Measurements from ENCODE around the gene ARHGEF37.

The ARHGEF37 gene

DNA sequence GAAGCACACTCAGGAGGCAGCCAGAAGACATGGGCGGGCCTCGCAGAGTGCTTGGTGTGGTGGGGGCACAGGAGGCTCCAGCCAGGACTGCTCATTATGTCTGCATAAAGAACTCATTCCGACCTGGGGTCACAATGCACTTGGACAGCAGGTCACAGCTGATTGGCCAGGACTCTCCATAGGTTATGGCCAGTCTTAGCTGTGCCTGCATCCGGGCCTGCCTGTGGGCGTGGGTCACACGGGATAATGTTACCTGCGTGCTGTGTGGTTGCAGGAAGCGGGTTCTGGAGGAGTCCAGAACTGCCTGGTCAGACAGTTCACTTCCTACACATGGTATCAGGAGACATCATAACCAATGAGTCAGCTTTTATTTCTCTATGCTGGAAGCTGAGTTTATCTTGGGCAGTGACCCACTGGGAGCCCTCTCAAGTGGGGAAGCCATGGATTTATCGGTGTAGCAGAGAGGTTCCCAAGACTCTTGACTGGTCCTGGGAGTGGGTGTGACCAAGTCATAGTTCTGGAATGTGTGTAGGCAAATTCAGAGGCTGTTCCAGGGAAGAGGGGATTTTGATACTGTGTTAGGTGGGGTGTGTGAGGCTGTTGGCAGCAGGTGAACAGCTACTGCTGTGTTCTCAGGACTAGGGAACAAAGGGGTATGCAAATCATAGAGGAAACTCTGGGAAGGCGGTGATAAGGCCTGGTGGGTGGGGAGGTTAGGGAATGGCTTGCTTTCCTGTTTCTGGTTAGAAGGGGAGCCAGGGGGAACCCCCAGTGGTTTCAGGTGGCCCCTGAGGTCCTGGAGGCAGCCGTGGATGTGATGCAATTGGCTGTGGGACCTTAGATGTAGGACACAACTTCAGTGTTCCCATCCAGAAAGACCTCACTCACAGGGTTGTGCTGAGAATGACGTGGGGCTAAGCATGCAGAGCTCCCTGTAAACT lies 51.3 kb downstream of the ARHGEF37 start:
- peak; percentile 21 for DNase-seq (ENCODE audit: low read depth)
- TF ChIP-seq CTCF (IDR thresholded peaks at IDR 0.05; ENCODE audit: insufficient read depth, low read depth, low read length, missing control alignments) = no peak
- H3K4me3 ChIP-seq (ENCODE audit: low read depth, low read length) = no peak overlapping the region

DNA sequence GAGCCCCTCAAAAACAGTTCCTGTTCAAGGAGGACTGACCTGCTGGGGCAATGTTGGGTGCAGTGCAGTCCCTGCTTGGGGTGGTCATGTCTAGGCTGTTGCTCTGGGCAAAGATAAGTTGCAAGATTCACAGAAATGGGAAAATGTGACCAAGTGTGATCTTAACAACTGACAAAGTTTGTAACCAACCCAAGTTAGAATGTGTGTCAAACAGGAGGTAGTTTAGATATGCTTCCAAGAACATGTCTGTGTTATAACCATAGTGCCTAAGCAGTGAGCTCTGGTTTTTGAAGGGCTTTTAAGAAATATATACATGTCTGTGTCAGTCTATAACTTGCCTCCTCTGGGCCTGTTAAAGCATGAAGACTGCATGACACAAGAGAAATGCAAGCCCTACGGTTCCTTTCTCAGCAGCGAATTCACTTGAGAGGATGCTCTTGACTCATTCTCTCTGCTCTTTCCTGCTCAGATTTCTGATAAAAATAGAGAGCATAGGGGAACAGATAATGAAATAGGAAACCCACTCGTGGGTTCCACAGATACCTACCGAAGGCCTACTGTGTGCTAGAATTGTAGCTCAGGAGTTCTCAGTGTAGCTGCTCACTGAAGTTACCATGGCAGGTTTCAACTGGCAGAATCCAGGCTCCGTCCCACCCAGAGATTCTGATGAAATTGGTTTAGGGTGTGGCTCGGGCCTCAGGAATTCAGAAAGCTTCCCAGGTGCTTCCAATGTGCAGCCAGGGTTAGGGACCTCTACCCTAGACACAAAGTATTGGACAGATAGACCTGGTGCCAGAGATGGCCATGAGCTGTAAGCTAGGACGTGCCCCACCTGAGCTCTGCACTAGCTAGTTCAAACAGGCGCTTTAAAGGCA lies 52.4 kb downstream of the ARHGEF37 start:
- no peak for DNase-seq (ENCODE audit: low read depth)
- H3K4me3 ChIP-seq (ENCODE audit: low read depth, low read length) = no peak overlapping the region

GRCh38 chr5:149635394-149635793 lies 54.1 kb downstream of the ARHGEF37 start:
- H3K4me3 ChIP-seq (ENCODE audit: low read depth, low read length) = no peak overlapping the region
- TF ChIP-seq CTCF (IDR thresholded peaks at IDR 0.05; ENCODE audit: insufficient read depth, low read depth, low read length, missing control alignments) = no peak
- no peak for DNase-seq (ENCODE audit: low read depth)

More for the DNA sequence above, 52.4 kb downstream of the ARHGEF37 start:
- no peak for TF ChIP-seq CTCF (IDR thresholded peaks at IDR 0.05; ENCODE audit: insufficient read depth, low read depth, low read length, missing control alignments)

DNA sequence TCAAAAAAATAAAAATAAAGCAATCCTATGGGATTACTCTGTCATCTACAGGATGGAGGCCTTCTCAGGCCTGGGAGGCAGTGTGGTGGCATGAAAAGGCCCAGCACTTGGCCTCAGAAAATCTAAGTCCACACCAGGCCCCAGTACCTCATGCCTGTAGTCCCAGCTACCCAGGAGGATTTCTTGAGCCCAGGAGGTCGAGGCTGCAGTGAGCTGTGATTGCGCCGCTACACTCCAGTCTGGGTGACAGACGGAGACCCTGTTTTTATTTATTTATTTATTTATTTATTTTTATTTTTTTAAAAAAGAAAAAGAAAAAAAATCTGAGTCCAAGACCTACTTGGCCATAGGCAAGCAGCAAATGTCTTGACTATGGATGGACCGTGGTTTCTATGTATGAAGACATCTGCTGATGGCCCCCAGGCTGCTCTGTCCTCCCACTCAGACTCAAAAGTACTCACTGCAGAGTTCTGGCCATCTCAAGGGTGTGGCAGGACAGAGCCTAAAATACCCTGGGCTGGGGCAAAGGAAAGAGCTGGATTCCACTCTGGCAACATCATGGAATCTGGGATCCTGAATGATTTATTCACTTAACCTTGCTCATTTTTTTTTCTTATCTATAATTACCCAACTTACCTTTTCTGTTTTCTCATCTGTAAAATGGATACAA lies 55.0 kb downstream of the ARHGEF37 start:
- DNase-seq (ENCODE audit: low read depth) = no peak
- TF ChIP-seq CTCF (IDR thresholded peaks at IDR 0.05; ENCODE audit: insufficient read depth, low read depth, low read length, missing control alignments) = no peak
- no peak overlapping the region for H3K4me3 ChIP-seq (ENCODE audit: low read depth, low read length)

GRCh38 chr5:149636861-149637246 lies 55.6 kb downstream of the ARHGEF37 start:
- DNase-seq (ENCODE audit: low read depth) = peak; percentile 80
- H3K4me3 ChIP-seq (ENCODE audit: low read depth, low read length) = no peak overlapping the region
- TF ChIP-seq CTCF (IDR thresholded peaks at IDR 0.05; ENCODE audit: insufficient read depth, low read depth, low read length, missing control alignments) = peak; percentile 89

GRCh38 chr5:149638136-149638535 lies 56.8 kb downstream of the ARHGEF37 start:
- no peak for DNase-seq (ENCODE audit: low read depth)
- no peak overlapping the region for H3K4me3 ChIP-seq (ENCODE audit: low read depth, low read length)
- no peak for TF ChIP-seq CTCF (IDR thresholded peaks at IDR 0.05; ENCODE audit: insufficient read depth, low read depth, low read length, missing control alignments)
